Activated T-cell treated with anti-CD3 and anti-CD28 coated beads, Interleukin-2, amount 50 U/mL, for 4 hours (primary cell): ENCODE measurements around the gene MLXIPL. TPM values are rescaled to one million over a fixed set of nuclear protein-coding genes. Genes with fewer than 3 reads are reported as not detected.
"Not testable (repeated sequence)": the region's sequence is repeated elsewhere in the genome, so short reads cannot be mapped to it uniquely, and the experiment has no call there.

Experiments used
- ATAC-seq, 2 donors: fragments of 200-7000 bp; cut with Tn5 transposase; one replicate each; pipeline ENCODE4 v1.10.0; 2021
- DNase-seq: peaks from one replicate; pipeline ENCODE4 v3.0.0-alpha.2; 2020
- H3K27me3 Mint-ChIP-seq: one replicate; pipeline ENCODE4 v1.8.0; 2021; ENCODE audit warnings: low read depth, mixed read lengths
- H3K36me3 Mint-ChIP-seq: one replicate; pipeline ENCODE4 v1.8.0; 2022; ENCODE audit warnings: mixed read lengths; ENCODE audit not compliant: insufficient read depth
- H3K4me1 Mint-ChIP-seq: one replicate; pipeline ENCODE4 v1.8.0; 2021; ENCODE audit warnings: low read depth, mixed read lengths
- H3K4me3 Mint-ChIP-seq: one replicate; pipeline ENCODE4 v1.8.0; 2021; ENCODE audit warnings: mild to moderate bottlenecking, moderate library complexity, mixed read lengths
- H3K9me3 Mint-ChIP-seq: one replicate; pipeline ENCODE4 v1.8.0; 2021; ENCODE audit warnings: mixed read lengths
- total RNA-seq, 3 donors: library from RNA; stranded (reverse); gene quantifications; one replicate each; pipeline ENCODE4 v1.2.1, GENCODE V29; 2021

MLXIPL gene
- under 1 TPM; 0.35 to 0.55 (median 0.43) TPM for total RNA-seq

GRCh38 chr7:73623798-73624668 lies at the start of gene MLXIPL:
Gene MLXIPL, minus strand, starts transcription at chr7:73624522. Its CDS starts 30 bp downstream, at chr7:73624492.
- Mint-ChIP-seq H3K27me3 (peaks cover 57% of the 10 kb centered on the region), H3K36me3 (no peaks in the 10 kb centered on the region), H3K4me3 (peak within 1 kb of the TSS; percentile 37), H3K9me3 (no peaks in the 10 kb centered on the region), H3K4me1 (peaks cover 5% of the 10 kb centered on the region)
- peak; percentile 43 for DNase-seq
- peak; percentile 89 for ATAC-seq

- Mint-ChIP-seq H3K9me3 (no peaks in the 10 kb centered on the region), H3K36me3 (no peaks in the 10 kb centered on the region), H3K4me1 (peaks cover 4% of the 10 kb centered on the region), H3K4me3 (no peak overlapping the region), H3K27me3 (peaks cover 8% of the 10 kb centered on the region)
- no peak for ATAC-seq
- DNase-seq, result no peak
These were observed 47.6 kb upstream of the MLXIPL start for GRCh38 chr7:73671857-73672445.

- ATAC-seq, result no peak
- Mint-ChIP-seq H3K4me1 (peaks cover 4% of the 10 kb centered on the region), H3K4me3 (no peak overlapping the region), H3K27me3 (peaks cover 8% of the 10 kb centered on the region), H3K36me3 (no peaks in the 10 kb centered on the region), H3K9me3 (no peaks in the 10 kb centered on the region)
- no peak for DNase-seq
These were observed 47.0 kb upstream of the MLXIPL start for GRCh38 chr7:73671322-73671661.

GRCh38 chr7:73669858-73670385 lies 45.6 kb upstream of the MLXIPL start:
- H3K27me3 Mint-ChIP-seq, result peaks cover 15% of the 10 kb centered on the region
- H3K36me3 Mint-ChIP-seq, result no peaks in the 10 kb centered on the region
- DNase-seq (no peak), ATAC-seq (no peak)
- no peak overlapping the region for H3K4me3 Mint-ChIP-seq
- H3K9me3 Mint-ChIP-seq, result no peaks in the 10 kb centered on the region
- peaks cover 4% of the 10 kb centered on the region for H3K4me1 Mint-ChIP-seq

- no peaks in the 10 kb centered on the region for H3K36me3 Mint-ChIP-seq
These were observed 45.0 kb upstream of the MLXIPL start for GRCh38 chr7:73669288-73669701.

GRCh38 chr7:73668886-73669230 lies 44.5 kb upstream of the MLXIPL start:
- H3K4me3 Mint-ChIP-seq, result peak overlapping the region; percentile 64
- no peaks in the 10 kb centered on the region for H3K9me3 Mint-ChIP-seq
- DNase-seq, result no peak
- peaks cover 26% of the 10 kb centered on the region for H3K27me3 Mint-ChIP-seq
- no peaks in the 10 kb centered on the region for H3K36me3 Mint-ChIP-seq
- peaks cover 4% of the 10 kb centered on the region for H3K4me1 Mint-ChIP-seq
- ATAC-seq, result no peak

More at GRCh38 chr7:73669288-73669701, 45.0 kb upstream of the MLXIPL start:
- Mint-ChIP-seq H3K4me1 (peaks cover 4% of the 10 kb centered on the region), H3K9me3 (no peaks in the 10 kb centered on the region), H3K4me3 (no peak overlapping the region), H3K27me3 (peaks cover 21% of the 10 kb centered on the region)
- ATAC-seq (no peak), DNase-seq (no peak)

GRCh38 chr7:73668103-73668885 lies 44.0 kb upstream of the MLXIPL start:
- ATAC-seq (peak; percentile 1 to 4), DNase-seq (no peak)
- H3K27me3 Mint-ChIP-seq, result peaks cover 31% of the 10 kb centered on the region
- peak overlapping the region; percentile 64 for H3K4me3 Mint-ChIP-seq
- no peaks in the 10 kb centered on the region for H3K36me3 Mint-ChIP-seq
- no peaks in the 10 kb centered on the region for H3K9me3 Mint-ChIP-seq
- peaks cover 4% of the 10 kb centered on the region for H3K4me1 Mint-ChIP-seq

- no peaks in the 10 kb centered on the region for H3K9me3 Mint-ChIP-seq
- H3K36me3 Mint-ChIP-seq, result no peaks in the 10 kb centered on the region
- H3K27me3 Mint-ChIP-seq, result peaks cover 39% of the 10 kb centered on the region
- peak within 1 kb of the TSS; percentile 65 for H3K4me3 Mint-ChIP-seq
- H3K4me1 Mint-ChIP-seq, result peaks cover 4% of the 10 kb centered on the region
- ATAC-seq (peak; percentile 93 to 96), DNase-seq (peak; percentile 94)
These were observed 43.2 kb upstream of the MLXIPL start, which contains the start of gene VPS37D for GRCh38 chr7:73667344-73668102. Gene VPS37D, plus strand, starts transcription at chr7:73667831. Its CDS starts 128 bp downstream, at chr7:73667959.

GRCh38 chr7:73663033-73663432 lies 38.7 kb upstream of the MLXIPL start:
- Mint-ChIP-seq H3K4me3 (no peak overlapping the region), H3K36me3 (no peaks in the 10 kb centered on the region), H3K9me3 (no peaks in the 10 kb centered on the region), H3K27me3 (peaks cover 46% of the 10 kb centered on the region), H3K4me1 (no peaks in the 10 kb centered on the region)
- DNase-seq (no peak), ATAC-seq (no peak)

- not testable (repeated sequence) for H3K4me3 Mint-ChIP-seq
These were observed 36.3 kb upstream of the MLXIPL start for GRCh38 chr7:73660594-73660993.

GRCh38 chr7:73659983-73660382 lies 35.7 kb upstream of the MLXIPL start:
- H3K27me3 Mint-ChIP-seq, result peaks cover 44% of the 10 kb centered on the region
- no peak for ATAC-seq
- H3K9me3 Mint-ChIP-seq, result no peaks in the 10 kb centered on the region
- H3K36me3 Mint-ChIP-seq, result no peaks in the 10 kb centered on the region
- H3K4me3 Mint-ChIP-seq, result no peak overlapping the region
- no peaks in the 10 kb centered on the region for H3K4me1 Mint-ChIP-seq
- DNase-seq, result no peak

More at GRCh38 chr7:73660594-73660993, 36.3 kb upstream of the MLXIPL start:
- ATAC-seq, H3K9me3 Mint-ChIP-seq, DNase-seq, H3K36me3 Mint-ChIP-seq, H3K4me1 Mint-ChIP-seq: not testable (repeated sequence)
- peaks cover 45% of the 10 kb centered on the region for H3K27me3 Mint-ChIP-seq

GRCh38 chr7:73655309-73655708 lies 31.0 kb upstream of the MLXIPL start:
- not testable (repeated sequence) for H3K9me3 Mint-ChIP-seq, ATAC-seq
- H3K27me3 Mint-ChIP-seq, result peaks cover 32% of the 10 kb centered on the region

GRCh38 chr7:73652541-73652949 lies 28.2 kb upstream of the MLXIPL start:
- peaks cover 8% of the 10 kb centered on the region for H3K4me1 Mint-ChIP-seq
- H3K36me3 Mint-ChIP-seq, result no peaks in the 10 kb centered on the region
- peaks cover 48% of the 10 kb centered on the region for H3K27me3 Mint-ChIP-seq
- DNase-seq, result no peak
- no peak for ATAC-seq
- no peaks in the 10 kb centered on the region for H3K9me3 Mint-ChIP-seq
- no peak overlapping the region for H3K4me3 Mint-ChIP-seq

More at GRCh38 chr7:73655309-73655708, 31.0 kb upstream of the MLXIPL start:
- not testable (repeated sequence) for H3K4me1 Mint-ChIP-seq, DNase-seq, H3K4me3 Mint-ChIP-seq, H3K36me3 Mint-ChIP-seq
